DOHH2 (cell line): ENCODE measurements around the gene RNF168.

Experiments
- EZH2phosphoT487 ChIP-seq: fragments of 200-600 bp; sonication (generic); IDR thresholded peaks from 2 replicates; pipeline ENCODE4 v1.6.1; 2017; ENCODE audit warnings: borderline replicate concordance, mild to moderate bottlenecking, antibody characterized with exemption, low read length, moderate library complexity, mixed read lengths
- TF ChIP-seq, protein P1 (sequence below): fragments of 200-600 bp; sonication (generic); IDR thresholded peaks from one replicate; pipeline ENCODE4 v1.5.1; 2014; ENCODE audit warnings: antibody characterized with exemption, mild to moderate bottlenecking, low read depth, low read length; ENCODE audit not compliant: poor library complexity, severe bottlenecking

DNA sequence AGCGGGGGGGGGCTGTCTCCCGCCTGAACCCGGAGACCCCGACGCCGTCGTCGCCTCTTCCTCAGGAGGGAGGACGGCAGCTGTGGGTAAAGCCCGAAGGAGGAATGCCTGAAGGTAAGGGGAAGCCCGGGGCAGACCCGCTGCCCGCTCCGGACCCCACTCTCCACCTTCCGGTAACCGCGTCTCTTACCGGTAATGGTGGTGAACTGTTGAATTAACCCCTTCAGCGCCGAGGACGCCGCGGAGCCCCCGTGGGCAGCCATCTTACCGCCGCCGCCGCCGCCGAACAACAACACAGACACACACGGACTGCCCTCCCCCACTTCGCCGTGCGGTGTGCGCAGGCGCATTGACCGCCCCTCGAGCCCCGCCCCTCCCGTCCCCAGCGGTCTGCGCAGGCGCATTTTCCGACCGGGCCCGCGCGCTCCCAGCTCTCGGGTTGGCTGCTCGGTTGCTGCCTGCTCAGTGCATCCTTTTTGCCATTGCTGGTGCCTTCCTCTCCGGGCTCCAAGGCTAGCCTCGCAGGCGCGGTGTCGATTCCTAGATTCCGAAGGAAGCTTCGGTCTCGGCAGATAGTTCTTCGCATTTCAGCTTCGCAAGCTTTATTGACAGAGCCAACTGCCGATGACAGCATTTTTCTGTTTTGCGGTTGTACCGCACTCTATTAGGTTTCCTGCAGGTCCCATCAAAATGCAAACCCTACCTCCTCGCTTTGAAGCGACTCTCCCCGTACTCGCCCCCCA, 71.3 kb downstream of the RNF168 start, which contains the start of gene UBXN7:
- TF ChIP-seq, protein P1, sequence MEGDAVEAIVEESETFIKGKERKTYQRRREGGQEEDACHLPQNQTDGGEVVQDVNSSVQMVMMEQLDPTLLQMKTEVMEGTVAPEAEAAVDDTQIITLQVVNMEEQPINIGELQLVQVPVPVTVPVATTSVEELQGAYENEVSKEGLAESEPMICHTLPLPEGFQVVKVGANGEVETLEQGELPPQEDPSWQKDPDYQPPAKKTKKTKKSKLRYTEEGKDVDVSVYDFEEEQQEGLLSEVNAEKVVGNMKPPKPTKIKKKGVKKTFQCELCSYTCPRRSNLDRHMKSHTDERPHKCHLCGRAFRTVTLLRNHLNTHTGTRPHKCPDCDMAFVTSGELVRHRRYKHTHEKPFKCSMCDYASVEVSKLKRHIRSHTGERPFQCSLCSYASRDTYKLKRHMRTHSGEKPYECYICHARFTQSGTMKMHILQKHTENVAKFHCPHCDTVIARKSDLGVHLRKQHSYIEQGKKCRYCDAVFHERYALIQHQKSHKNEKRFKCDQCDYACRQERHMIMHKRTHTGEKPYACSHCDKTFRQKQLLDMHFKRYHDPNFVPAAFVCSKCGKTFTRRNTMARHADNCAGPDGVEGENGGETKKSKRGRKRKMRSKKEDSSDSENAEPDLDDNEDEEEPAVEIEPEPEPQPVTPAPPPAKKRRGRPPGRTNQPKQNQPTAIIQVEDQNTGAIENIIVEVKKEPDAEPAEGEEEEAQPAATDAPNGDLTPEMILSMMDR, result no peak
- no peak for TF ChIP-seq EZH2phosphoT487
